ENCODE data around the gene ADCY4. TPM values are rescaled to one million over a fixed set of nuclear protein-coding genes. Genes with fewer than 3 reads are reported as not detected.

Gene ADCY4
- total and polyA plus RNA-seq, 2 of the 8 experiments (the other 6 are each of a cell fraction or from before 2014, with no cell fraction given) = 0.27 to 0.35 TPM

GRCh38 chr14:24278424-24278823, 56.4 kb downstream of the ADCY4 start (continued):
- TF ChIP-seq BCL11A (IDR thresholded peaks at IDR 0.05; ENCODE audit: low read depth in 2 of 2, low read length in 2 of 2) = no peak
